GM10266 (cell line): Measurements from ENCODE around the gene PRPSAP1.

Source experiments
- DNase-seq: peaks from one replicate; pipeline ENCODE4 v3.0.0; 2012; ENCODE audit errors: extremely low spot score
- TF ChIP-seq, protein P1 (sequence below): IDR thresholded peaks from 2 replicates; pipeline ENCODE4 v1.5.1; 2012; ENCODE audit warnings: mild to moderate bottlenecking, low read depth; ENCODE audit not compliant: control insufficient read depth, insufficient read depth; ENCODE audit errors: missing control alignments

The PRPSAP1 gene

DNA sequence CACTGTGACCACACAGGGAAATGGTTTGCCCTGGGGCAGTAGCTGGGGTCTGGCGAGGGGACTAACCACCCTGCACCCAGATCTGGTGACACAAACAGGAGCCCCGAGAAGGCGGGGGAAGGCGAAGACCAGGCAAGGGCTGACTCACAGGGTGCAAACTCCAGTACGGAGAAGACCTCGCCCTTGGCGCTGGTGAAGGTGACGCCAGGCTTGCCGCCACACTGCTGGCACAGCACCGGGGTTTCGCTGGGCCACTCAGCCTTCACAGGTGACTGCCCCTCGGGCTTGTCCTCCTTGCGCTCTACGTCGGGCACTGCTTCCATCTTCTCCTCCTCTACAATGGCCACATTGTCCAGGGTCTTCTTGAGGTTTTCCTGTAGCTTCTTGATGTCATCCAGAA, 42.3 kb upstream of the PRPSAP1 start:
- TF ChIP-seq, protein P1, sequence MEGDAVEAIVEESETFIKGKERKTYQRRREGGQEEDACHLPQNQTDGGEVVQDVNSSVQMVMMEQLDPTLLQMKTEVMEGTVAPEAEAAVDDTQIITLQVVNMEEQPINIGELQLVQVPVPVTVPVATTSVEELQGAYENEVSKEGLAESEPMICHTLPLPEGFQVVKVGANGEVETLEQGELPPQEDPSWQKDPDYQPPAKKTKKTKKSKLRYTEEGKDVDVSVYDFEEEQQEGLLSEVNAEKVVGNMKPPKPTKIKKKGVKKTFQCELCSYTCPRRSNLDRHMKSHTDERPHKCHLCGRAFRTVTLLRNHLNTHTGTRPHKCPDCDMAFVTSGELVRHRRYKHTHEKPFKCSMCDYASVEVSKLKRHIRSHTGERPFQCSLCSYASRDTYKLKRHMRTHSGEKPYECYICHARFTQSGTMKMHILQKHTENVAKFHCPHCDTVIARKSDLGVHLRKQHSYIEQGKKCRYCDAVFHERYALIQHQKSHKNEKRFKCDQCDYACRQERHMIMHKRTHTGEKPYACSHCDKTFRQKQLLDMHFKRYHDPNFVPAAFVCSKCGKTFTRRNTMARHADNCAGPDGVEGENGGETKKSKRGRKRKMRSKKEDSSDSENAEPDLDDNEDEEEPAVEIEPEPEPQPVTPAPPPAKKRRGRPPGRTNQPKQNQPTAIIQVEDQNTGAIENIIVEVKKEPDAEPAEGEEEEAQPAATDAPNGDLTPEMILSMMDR, result no peak
- DNase-seq, result no peak

DNA sequence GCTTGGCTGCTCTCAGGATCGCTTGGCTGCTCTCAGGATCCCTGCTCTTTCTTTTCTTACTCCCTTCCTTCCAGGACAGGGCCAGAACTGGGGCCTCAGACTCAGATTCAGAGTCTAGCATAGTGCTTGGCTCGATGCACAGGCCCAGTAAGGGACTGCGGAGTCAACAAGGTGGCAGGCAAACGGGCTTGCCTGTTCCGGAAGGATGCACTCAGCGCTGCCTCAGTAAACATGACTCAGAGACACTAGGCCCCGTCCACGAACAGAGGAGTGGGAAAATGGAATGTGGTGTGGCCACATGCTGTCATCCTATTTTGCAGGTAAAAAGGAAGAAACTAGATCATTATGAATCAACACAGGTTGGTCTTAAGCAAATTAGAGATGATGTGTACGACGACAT, 40.5 kb upstream of the PRPSAP1 start:
- DNase-seq, result no peak
- TF ChIP-seq, protein P1, result no peak

DNA sequence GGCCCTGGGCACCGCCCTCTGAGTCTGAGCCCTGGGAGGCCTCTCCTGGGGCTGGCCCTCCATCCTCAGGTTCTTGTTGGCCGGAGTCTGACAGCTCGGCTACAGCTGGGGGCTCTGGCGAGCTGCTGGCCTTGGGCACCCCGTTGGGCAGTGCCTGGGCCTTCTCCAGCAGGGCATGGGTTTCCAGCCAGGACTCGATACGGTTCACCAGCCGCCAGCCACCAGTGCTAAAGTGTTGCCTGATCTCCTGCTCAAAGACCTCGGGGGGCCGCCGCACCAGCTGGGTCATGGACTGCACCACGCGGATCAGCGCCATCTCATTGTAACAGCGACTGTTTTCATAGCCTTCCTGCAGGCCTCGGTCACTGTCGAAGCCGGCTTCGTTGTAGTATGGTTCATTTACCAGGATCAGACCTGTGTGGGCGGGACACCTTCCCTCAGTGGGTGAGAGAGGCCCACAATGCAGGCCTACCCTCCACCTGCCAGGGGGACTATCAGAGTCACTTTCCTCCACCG, 37.5 kb upstream of the PRPSAP1 start:
- TF ChIP-seq, protein P1, result no peak
- DNase-seq, result no peak

DNA sequence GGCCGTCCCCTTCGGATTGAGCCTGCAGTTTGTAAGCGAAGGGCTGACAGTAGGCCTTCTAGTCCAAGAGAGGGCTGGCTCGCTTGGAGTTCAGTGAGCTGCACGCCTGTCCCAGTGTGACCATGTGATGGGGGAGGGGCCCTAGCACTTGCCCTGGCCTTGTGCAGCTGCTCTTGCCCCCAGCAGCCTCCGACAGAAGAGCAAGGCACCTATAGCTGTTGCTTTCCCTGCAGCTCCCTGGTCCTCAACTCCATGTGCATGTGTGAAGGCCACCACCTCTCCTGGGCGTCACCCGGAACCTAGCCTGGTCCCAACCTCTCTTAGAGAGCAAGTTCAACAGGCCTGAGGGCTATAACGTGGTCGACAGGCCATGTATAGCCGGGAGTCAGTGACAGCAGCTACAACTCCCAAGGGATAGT, 36.3 kb upstream of the PRPSAP1 start:
- DNase-seq, result no peak
- TF ChIP-seq, protein P1, result no peak

DNA sequence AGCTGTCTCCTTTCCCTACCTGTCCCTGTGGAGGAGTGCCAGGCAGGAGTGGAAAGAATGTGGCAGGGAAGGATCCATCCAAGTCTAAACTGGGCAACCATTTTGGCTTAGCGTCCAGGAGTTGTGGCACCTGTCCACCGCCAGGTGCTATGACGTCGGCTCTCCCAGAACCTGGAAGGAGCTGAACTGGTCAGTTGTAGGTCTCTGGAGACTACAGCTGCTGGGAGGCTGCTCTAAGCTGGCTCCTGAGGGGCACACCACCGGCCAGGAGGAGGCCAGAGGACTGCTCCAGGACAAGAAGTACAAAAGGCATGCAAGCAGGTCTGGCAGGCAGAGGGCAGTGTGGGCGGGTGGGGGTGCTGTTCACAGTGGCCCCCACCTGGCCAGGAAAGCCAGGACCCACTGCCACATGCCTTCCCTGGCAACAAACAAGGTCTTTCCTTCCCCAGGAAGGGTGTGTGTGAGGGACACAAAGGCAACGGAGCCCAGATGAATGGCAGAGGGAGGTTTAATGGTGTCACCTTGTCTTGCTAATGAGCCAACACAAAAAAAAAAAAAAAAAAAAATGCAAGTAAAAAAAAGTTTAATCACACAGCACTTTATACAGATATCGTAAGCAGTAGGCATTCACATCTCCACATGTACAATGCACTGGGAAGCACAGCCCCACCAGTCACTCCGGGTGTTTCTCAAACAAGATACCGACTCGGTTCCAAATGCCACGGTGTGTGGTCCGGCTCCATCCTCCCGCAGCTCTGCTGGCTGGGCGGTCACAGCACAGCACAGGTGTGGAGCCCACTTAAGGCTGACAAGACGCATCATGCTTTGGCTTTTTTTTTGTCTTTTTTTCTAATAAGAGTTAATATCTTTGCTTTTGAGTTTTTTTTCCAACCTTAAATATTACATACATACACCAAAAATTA, 35.5 kb upstream of the PRPSAP1 start:
- no peak for DNase-seq
- TF ChIP-seq, protein P1, result no peak

DNA sequence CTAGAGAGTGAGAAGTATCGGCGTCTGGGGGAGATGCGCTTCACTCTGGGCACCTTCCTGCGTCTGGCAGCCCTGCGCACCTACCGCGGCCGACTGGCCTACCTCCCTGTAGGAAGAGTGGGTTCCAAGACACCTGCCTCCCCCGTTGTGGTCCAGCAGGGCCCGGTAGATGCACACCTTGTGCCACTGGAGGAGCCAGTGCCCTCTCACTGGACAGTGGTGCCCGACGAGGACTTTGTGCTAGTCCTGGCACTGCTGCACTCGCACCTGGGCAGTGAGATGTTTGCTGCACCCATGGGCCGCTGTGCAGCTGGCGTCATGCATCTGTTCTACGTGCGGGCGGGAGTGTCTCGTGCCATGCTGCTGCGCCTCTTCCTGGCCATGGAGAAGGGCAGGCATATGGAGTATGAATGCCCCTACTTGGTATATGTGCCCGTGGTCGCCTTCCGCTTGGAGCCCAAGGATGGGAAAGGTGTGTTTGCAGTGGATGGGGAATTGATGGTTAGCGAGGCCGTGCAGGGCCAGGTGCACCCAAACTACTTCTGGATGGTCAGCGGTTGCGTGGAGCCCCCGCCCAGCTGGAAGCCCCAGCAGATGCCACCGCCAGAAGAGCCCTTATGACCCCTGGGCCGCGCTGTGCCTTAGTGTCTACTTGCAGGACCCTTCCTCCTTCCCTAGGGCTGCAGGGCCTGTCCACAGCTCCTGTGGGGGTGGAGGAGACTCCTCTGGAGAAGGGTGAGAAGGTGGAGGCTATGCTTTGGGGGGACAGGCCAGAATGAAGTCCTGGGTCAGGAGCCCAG, 33.5 kb upstream of the PRPSAP1 start:
- no peak for DNase-seq
- TF ChIP-seq, protein P1, result no peak
